Measurements from ENCODE around the gene RAB6C. TPM values are rescaled to one million over a fixed set of nuclear protein-coding genes. Genes with fewer than 3 reads are reported as not detected.
"Not testable (repeated sequence)": the region's sequence is repeated elsewhere in the genome, so short reads cannot be mapped to it uniquely, and the experiment has no call there.

The RAB6C gene
- total and polyA plus RNA-seq, 10 of the 15 experiments (the other 5 are each of a cell fraction or from before 2014, with no cell fraction given), result not detected

DNA sequence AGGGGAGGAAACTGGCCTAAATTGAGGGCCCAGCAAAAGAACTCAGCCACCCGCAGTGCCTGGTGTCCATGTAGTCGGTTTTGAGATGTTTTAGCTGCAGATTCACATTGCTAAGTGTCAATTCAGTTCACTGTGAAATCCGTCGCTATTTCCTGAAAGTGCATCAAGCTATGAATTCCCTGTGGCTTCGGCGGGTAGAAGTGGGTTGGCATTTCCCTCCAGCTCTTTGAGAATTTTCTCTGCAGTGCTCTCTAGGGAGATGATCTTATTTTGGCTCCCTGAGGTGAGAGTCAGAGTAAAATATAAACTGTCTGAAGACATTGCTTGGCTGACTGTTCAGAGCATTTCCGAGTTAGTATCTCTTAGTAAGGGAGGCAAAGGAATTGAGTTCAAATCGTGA lies 36.0 kb upstream of the RAB6C start:
- H3K4me1 ChIP-seq (ENCODE audit: control insufficient read depth, insufficient read depth, low read length); SMC1A ChIA-PET (ENCODE audit: uncharacterized antibody, unreplicated experiment); H3K9me3 ChIP-seq (replicated peaks; ENCODE audit: control insufficient read depth, insufficient read depth, low read length); H3K4me3 ChIP-seq; H3K27ac ChIP-seq (ENCODE audit: control insufficient read depth, insufficient read depth); H3K9ac ChIP-seq (ENCODE audit: control insufficient read depth, insufficient read depth, low read length); intact Hi-C loops (cut with micrococcal nuclease; ENCODE audit: unreplicated experiment); POLR2A ChIA-PET; in situ Hi-C loops (cut with MboI); H3K27me3 ChIP-seq (replicated peaks in 1 of 2; ENCODE audit: control insufficient read depth in 2 of 2, insufficient read depth in 2 of 2, low read length in 1 of 2); H3K4me2 ChIP-seq (ENCODE audit: control insufficient read depth, insufficient read depth); FAIRE-seq; H4K20me1 ChIP-seq (ENCODE audit: control insufficient read depth, insufficient read depth); DNase-seq (ENCODE audit: low read depth, low spot score); H3K36me3 ChIP-seq (ENCODE audit: control insufficient read depth in 2 of 2, insufficient read depth in 2 of 2, low read length in 1 of 2); H2AFZ ChIP-seq (ENCODE audit: control insufficient read depth, low read depth, low read length); RAD21 ChIA-PET (ENCODE audit: unreplicated experiment); H3K79me2 ChIP-seq (ENCODE audit: control insufficient read depth, insufficient read depth, low read length); BruUV-seq (replicated peaks); ATAC-seq: not testable (repeated sequence)
- CTCF ChIA-PET, result interaction anchor here (0.6 kb wide), 1 partner anchor 1830 kb away, joined by 3 read pairs; no protein-coding TSS in a partner anchor
- WGBS (ENCODE audit: insufficient coverage, insufficient replicate concordance, low lambda C conversion rate, missing lambda C conversion rate), result 0% methylated on average over 8 of the region's 8 CpGs

DNA sequence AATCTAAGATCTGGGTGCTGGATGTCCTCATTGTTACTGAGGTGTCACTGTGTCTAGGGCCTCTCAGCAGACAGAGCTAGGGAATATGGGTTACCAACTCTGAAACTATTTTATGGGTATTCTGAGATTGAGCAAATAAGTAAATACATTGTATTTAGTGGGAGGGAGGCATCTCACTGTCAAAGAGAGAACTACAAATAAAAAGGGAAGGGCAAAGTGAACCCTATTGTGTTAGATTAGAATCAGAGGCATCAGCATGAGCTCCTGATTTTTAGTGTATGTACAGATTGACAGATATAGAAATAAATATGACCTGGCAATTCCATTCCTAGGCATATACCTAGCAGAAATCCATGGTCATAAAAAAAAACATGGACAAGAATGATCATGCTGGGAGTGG lies 33.9 kb upstream of the RAB6C start:
- H3K4me1 ChIP-seq (ENCODE audit: control insufficient read depth, insufficient read depth, low read length), result no peaks in the 10 kb centered on the region
- H3K27ac ChIP-seq (ENCODE audit: control insufficient read depth, insufficient read depth), result no peak overlapping the region
- ChIA-PET POLR2A (no interaction called here), CTCF (no interaction called here), RAD21 (ENCODE audit: unreplicated experiment) (no interaction called here), SMC1A (ENCODE audit: uncharacterized antibody, unreplicated experiment) (no interaction called here)
- in situ Hi-C loops (cut with MboI) (no loop called here), intact Hi-C loops (cut with micrococcal nuclease; ENCODE audit: unreplicated experiment) (no loop called here)
- H3K79me2 ChIP-seq (ENCODE audit: control insufficient read depth, insufficient read depth, low read length), result no peaks in the 10 kb centered on the region
- no peak overlapping the region for H3K4me2 ChIP-seq (ENCODE audit: control insufficient read depth, insufficient read depth)
- BruUV-seq (replicated peaks), result no TSS peak
- no peak for FAIRE-seq
- no peak overlapping the region for H3K4me3 ChIP-seq
- H3K9me3 ChIP-seq (replicated peaks; ENCODE audit: control insufficient read depth, insufficient read depth, low read length), result no peaks in the 10 kb centered on the region
- no peaks in the 10 kb centered on the region for H3K36me3 ChIP-seq (ENCODE audit: control insufficient read depth in 2 of 2, insufficient read depth in 2 of 2, low read length in 1 of 2)
- no peak for DNase-seq (ENCODE audit: low read depth, low spot score)
- H2AFZ ChIP-seq (ENCODE audit: control insufficient read depth, low read depth, low read length), result no peak overlapping the region
- H4K20me1 ChIP-seq (ENCODE audit: control insufficient read depth, insufficient read depth), result no peaks in the 10 kb centered on the region
- no peak overlapping the region for H3K9ac ChIP-seq (ENCODE audit: control insufficient read depth, insufficient read depth, low read length)
- no peak for ATAC-seq
- no peaks in the 10 kb centered on the region for H3K27me3 ChIP-seq (replicated peaks in 1 of 2; ENCODE audit: control insufficient read depth in 2 of 2, insufficient read depth in 2 of 2, low read length in 1 of 2)
- no peak for TF ChIP-seq BCL11A (IDR thresholded peaks at IDR 0.05; ENCODE audit: low read depth, low read length)
- TF ChIP-seq WRNIP1 (IDR thresholded peaks at IDR 0.05; ENCODE audit: borderline replicate concordance, low read depth, low read length), result no peak
- TF ChIP-seq, protein P1, sequence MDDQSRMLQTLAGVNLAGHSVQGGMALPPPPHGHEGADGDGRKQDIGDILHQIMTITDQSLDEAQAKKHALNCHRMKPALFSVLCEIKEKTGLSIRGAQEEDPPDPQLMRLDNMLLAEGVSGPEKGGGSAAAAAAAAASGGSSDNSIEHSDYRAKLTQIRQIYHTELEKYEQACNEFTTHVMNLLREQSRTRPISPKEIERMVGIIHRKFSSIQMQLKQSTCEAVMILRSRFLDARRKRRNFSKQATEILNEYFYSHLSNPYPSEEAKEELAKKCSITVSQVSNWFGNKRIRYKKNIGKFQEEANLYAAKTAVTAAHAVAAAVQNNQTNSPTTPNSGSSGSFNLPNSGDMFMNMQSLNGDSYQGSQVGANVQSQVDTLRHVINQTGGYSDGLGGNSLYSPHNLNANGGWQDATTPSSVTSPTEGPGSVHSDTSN (IDR thresholded peaks at IDR 0.05; ENCODE audit: insufficient replicate concordance, low read depth, low read length), result no peak
- TF ChIP-seq IKZF2 (IDR thresholded peaks at IDR 0.05), result no peak
- no peak for TF ChIP-seq SMAD5 (IDR thresholded peaks at IDR 0.05; ENCODE audit: low read depth)
- TF ChIP-seq RUNX3 (IDR thresholded peaks at IDR 0.05; ENCODE audit: low read length), result no peak
- no peak for TF ChIP-seq IKZF1 (conservative IDR thresholded peaks at IDR 0.05)
- TF ChIP-seq CHD1 (IDR thresholded peaks at IDR 0.05; ENCODE audit: low read depth, low read length), result no peak
- TF ChIP-seq BHLHE40 (IDR thresholded peaks at IDR 0.05; ENCODE audit: borderline replicate concordance in 1 of 2, low read depth in 2 of 2, low read length in 1 of 2), result no peak
- no peak for TF ChIP-seq SPI1 (IDR thresholded peaks at IDR 0.05; ENCODE audit: borderline replicate concordance, insufficient read depth, low read depth, low read length)
- TF ChIP-seq, protein P2, sequence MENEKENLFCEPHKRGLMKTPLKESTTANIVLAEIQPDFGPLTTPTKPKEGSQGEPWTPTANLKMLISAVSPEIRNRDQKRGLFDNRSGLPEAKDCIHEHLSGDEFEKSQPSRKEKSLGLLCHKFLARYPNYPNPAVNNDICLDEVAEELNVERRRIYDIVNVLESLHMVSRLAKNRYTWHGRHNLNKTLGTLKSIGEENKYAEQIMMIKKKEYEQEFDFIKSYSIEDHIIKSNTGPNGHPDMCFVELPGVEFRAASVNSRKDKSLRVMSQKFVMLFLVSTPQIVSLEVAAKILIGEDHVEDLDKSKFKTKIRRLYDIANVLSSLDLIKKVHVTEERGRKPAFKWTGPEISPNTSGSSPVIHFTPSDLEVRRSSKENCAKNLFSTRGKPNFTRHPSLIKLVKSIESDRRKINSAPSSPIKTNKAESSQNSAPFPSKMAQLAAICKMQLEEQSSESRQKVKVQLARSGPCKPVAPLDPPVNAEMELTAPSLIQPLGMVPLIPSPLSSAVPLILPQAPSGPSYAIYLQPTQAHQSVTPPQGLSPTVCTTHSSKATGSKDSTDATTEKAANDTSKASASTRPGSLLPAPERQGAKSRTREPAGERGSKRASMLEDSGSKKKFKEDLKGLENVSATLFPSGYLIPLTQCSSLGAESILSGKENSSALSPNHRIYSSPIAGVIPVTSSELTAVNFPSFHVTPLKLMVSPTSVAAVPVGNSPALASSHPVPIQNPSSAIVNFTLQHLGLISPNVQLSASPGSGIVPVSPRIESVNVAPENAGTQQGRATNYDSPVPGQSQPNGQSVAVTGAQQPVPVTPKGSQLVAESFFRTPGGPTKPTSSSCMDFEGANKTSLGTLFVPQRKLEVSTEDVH (IDR thresholded peaks at IDR 0.05; ENCODE audit: low read depth, partially characterized antibody), result no peak
- TF ChIP-seq ESRRA (IDR thresholded peaks at IDR 0.05; ENCODE audit: low read length), result no peak
- TF ChIP-seq, protein P3, sequence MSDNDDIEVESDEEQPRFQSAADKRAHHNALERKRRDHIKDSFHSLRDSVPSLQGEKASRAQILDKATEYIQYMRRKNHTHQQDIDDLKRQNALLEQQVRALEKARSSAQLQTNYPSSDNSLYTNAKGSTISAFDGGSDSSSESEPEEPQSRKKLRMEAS (IDR thresholded peaks at IDR 0.05; ENCODE audit: low read depth, low read length), result no peak
- no peak for TF ChIP-seq EP300 (IDR thresholded peaks at IDR 0.05; ENCODE audit: borderline replicate concordance in 1 of 2, control insufficient read depth in 1 of 2, low read depth in 2 of 2, low read length in 2 of 2)
- no peak for TF ChIP-seq SUPT20H (IDR thresholded peaks at IDR 0.05; ENCODE audit: borderline replicate concordance, control insufficient read depth, low read depth, low read length)

Data from GM12878 (cell line).